OCI-LY3 (cell line): Measurements from ENCODE around the gene AKAP6.

Experiments used
- H2AFZ ChIP-seq: fragments of 200-600, 300-600 bp; shearing (Covaris generic); 2 replicates; pipeline ENCODE4 v1.6.0; 2014; ENCODE audit warnings: antibody characterized with exemption, low read depth, low read length
- H3K27ac ChIP-seq: fragments of 200-600, 300-600 bp; sonication (generic); 2 replicates; pipeline ENCODE4 v1.5.1; 2014; ENCODE audit warnings: mild to moderate bottlenecking, low read length, moderate library complexity, mixed read lengths
- H3K27me3 ChIP-seq: fragments of 200-600, 300-600 bp; sonication (generic); 2 replicates; pipeline ENCODE4 v1.6.1; 2014; ENCODE audit warnings: low read depth, low read length, mixed read lengths
- H3K36me3 ChIP-seq: fragments of 200-600, 300-600 bp; sonication (generic); replicated peaks from 2 replicates; pipeline ENCODE3; 2014; ENCODE audit warnings: low read depth, low read length, mixed read lengths
- H3K4me1 ChIP-seq: fragments of 300-600, 200-600 bp; sonication (generic); 2 replicates; pipeline ENCODE4 v1.6.1; 2014; ENCODE audit warnings: low read length, mixed read lengths
- H3K4me2 ChIP-seq: fragments of 200-600, 300-600 bp; sonication (generic); 2 replicates; pipeline ENCODE4 v1.6.1; 2014; ENCODE audit warnings: low read length, mixed read lengths
- H3K4me3 ChIP-seq: fragments of 300-600, 200-600 bp; sonication (generic); 2 replicates; pipeline ENCODE4 v1.5.1; 2014; ENCODE audit warnings: antibody characterized with exemption, mild to moderate bottlenecking, low read length, moderate library complexity
- H3K79me2 ChIP-seq: fragments of 300-600, 200-600 bp; shearing (Covaris generic); 2 replicates; pipeline ENCODE4 v1.6.1; 2014; ENCODE audit warnings: mild to moderate bottlenecking, low read length, mixed read lengths
- H3K9ac ChIP-seq: fragments of 300-600, 200-600 bp; shearing (Covaris generic); 2 replicates; pipeline ENCODE4 v1.6.0; 2014; ENCODE audit warnings: mild to moderate bottlenecking, low read length, moderate library complexity
- H3K9me3 ChIP-seq: fragments of 200-600, 300-600 bp; shearing (Covaris generic); 2 replicates; pipeline ENCODE4 v1.6.1; 2014; ENCODE audit warnings: low read length, mixed read lengths; ENCODE audit not compliant: insufficient read depth
- H4K20me1 ChIP-seq: fragments of 200-600, 300-600 bp; sonication (generic); 2 replicates; pipeline ENCODE4 v1.6.1; 2016; ENCODE audit warnings: low read length, mixed read lengths; ENCODE audit not compliant: insufficient read depth
- EZH2phosphoT487 ChIP-seq: fragments of 200-600 bp; shearing (Covaris generic); IDR thresholded peaks from 2 replicates; pipeline ENCODE4 v1.6.1; 2018; ENCODE audit warnings: antibody characterized with exemption, mixed run types, low read depth
- TF ChIP-seq, protein P1 (sequence below): fragments of 200-600, 300-600 bp; sonication (generic); IDR thresholded peaks from 2 replicates; pipeline ENCODE4 v1.5.1; 2014; ENCODE audit warnings: antibody characterized with exemption, low read length, low read depth

AKAP6 gene

DNA sequence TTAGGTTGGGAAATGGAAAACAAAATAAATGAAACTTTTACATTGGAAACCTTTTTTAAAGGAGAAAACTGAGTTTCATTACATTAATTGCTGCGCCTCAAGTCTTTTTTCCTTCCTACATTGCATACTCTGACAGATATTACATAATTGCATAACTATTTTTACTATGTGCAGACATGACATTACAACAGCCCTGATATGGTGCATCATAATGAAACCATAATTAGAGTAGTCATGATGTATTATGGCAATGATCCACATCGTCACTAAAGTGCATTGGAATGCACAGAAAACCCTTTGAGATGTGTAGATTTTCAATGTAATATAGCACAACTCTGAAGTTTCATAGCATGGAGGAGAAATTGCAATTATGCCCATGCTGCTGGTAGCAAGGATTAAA is 391.8 kb downstream of the AKAP6 start:
- H3K4me3 ChIP-seq = no peak overlapping the region
- no peak for TF ChIP-seq EZH2phosphoT487
- TF ChIP-seq, protein P1, sequence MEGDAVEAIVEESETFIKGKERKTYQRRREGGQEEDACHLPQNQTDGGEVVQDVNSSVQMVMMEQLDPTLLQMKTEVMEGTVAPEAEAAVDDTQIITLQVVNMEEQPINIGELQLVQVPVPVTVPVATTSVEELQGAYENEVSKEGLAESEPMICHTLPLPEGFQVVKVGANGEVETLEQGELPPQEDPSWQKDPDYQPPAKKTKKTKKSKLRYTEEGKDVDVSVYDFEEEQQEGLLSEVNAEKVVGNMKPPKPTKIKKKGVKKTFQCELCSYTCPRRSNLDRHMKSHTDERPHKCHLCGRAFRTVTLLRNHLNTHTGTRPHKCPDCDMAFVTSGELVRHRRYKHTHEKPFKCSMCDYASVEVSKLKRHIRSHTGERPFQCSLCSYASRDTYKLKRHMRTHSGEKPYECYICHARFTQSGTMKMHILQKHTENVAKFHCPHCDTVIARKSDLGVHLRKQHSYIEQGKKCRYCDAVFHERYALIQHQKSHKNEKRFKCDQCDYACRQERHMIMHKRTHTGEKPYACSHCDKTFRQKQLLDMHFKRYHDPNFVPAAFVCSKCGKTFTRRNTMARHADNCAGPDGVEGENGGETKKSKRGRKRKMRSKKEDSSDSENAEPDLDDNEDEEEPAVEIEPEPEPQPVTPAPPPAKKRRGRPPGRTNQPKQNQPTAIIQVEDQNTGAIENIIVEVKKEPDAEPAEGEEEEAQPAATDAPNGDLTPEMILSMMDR = no peak

DNA sequence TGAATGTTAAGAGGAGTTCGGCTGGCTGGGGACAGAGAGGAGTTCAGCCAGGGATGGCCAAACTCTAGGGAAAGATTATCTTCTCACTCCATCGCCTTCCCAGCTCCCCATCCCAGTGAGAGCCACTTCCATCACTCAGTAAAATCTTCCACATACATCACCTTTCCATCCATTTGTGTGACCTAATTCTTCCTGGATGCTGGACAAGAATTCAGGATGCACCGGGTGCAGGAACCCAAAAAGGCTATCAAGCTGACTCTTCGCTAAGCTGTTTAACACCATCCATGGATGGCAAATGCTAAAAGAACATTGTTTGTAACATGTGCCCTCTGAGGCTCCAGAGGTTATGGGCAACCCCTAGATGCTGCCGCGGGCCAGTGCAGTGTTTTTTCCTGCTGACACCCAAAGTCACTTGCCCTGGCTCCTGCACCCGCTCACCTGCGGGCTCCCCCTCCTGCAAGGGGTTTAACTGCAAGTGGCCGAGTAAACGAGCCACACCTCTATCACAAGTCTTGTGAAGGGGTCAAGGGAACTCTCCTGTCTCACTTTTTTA is 393.6 kb downstream of the AKAP6 start:
- H3K36me3 ChIP-seq = no peaks in the 10 kb centered on the region
- no peak overlapping the region for H3K27ac ChIP-seq
- H3K79me2 ChIP-seq = no peaks in the 10 kb centered on the region
- H3K4me3 ChIP-seq = no peak overlapping the region
- H3K27me3 ChIP-seq = no peaks in the 10 kb centered on the region
- no peaks in the 10 kb centered on the region for H4K20me1 ChIP-seq
- TF ChIP-seq EZH2phosphoT487 = no peak
- TF ChIP-seq, protein P1 = no peak
- no peak overlapping the region for H2AFZ ChIP-seq
- H3K4me2 ChIP-seq = no peak overlapping the region
- H3K9ac ChIP-seq = no peak overlapping the region
- H3K4me1 ChIP-seq = no peaks in the 10 kb centered on the region
- no peaks in the 10 kb centered on the region for H3K9me3 ChIP-seq

More for the DNA sequence above, 391.8 kb downstream of the AKAP6 start:
- H3K36me3 ChIP-seq = no peaks in the 10 kb centered on the region
- no peaks in the 10 kb centered on the region for H4K20me1 ChIP-seq
- no peaks in the 10 kb centered on the region for H3K9me3 ChIP-seq
- no peak overlapping the region for H3K27ac ChIP-seq
- H3K4me1 ChIP-seq = no peaks in the 10 kb centered on the region
- H3K9ac ChIP-seq = no peak overlapping the region
- no peaks in the 10 kb centered on the region for H3K27me3 ChIP-seq
- H3K79me2 ChIP-seq = no peaks in the 10 kb centered on the region
- no peak overlapping the region for H2AFZ ChIP-seq
- H3K4me2 ChIP-seq = no peak overlapping the region

DNA sequence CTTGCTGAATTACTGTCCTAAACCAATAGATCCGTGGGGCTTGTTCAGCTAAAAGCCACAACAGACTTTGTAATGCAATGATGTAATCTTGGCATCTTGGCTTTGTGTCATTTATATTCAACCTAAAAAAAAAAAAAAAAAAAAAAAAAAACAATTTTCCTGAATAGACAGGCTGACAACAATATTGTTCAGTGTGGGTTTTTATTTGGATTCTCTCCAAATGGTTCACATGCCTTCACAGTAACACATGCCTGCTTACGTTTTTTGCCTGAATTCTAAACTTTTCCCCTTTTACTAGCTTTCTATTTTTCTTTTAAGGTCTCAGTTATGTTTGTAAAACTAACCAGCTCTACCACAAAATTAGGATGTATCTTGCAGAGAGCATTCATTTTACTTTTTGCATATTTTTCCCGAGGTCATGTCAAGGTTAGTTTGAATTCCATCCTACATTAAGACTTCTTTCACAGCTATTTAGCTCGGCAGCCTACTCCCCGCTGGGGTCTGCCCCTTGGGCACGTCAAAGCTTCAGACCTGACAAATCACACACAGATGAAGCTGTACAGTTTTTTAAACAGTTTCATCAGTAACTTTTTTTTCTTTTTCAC is 395.9 kb downstream of the AKAP6 start:
- Histone ChIP-seq H3K9ac (no peak overlapping the region), H3K4me2 (no peak overlapping the region), H2AFZ (no peak overlapping the region), H3K4me1 (no peaks in the 10 kb centered on the region), H3K27ac (no peak overlapping the region), H3K79me2 (no peaks in the 10 kb centered on the region), H3K27me3 (no peaks in the 10 kb centered on the region), H3K36me3 (no peaks in the 10 kb centered on the region), H3K4me3 (no peak overlapping the region), H3K9me3 (no peaks in the 10 kb centered on the region), H4K20me1 (no peaks in the 10 kb centered on the region)
- TF ChIP-seq, protein P1 = no peak
- no peak for TF ChIP-seq EZH2phosphoT487

DNA sequence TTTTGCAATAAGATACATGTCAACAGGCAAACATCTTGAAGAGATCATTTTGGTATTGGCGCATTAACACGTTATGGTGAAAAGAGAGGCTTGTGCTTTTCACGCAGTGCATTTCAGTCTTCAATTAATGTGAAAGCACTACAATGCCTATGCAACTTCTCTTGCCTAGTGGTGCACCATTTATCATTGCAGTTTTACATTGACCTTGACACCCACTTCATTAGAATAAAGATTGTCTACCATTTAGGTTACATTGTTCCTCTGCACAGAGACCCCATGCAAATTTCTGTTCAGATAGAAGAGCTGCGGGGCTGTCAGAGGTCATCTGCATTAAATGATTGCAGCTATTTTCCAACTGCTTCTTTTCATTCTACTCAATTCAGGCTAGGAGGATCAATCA is 397.4 kb downstream of the AKAP6 start:
- Histone ChIP-seq H3K9me3 (no peaks in the 10 kb centered on the region), H3K4me3 (no peak overlapping the region), H2AFZ (no peak overlapping the region), H3K27ac (no peak overlapping the region), H3K27me3 (no peaks in the 10 kb centered on the region), H3K4me2 (no peak overlapping the region), H3K79me2 (no peaks in the 10 kb centered on the region), H3K9ac (no peak overlapping the region), H4K20me1 (no peaks in the 10 kb centered on the region), H3K36me3 (no peaks in the 10 kb centered on the region), H3K4me1 (no peaks in the 10 kb centered on the region)
- TF ChIP-seq, protein P1 = no peak
- TF ChIP-seq EZH2phosphoT487 = no peak
